Measurements from ENCODE around the gene TPM3. TPM values are rescaled to one million over a fixed set of nuclear protein-coding genes. Genes with fewer than 3 reads are reported as not detected.

TPM3 gene
- total RNA-seq, 1 donor from 2014 or later = 254 TPM

GRCh38 chr1:154186852-154187501 lies 4.9 kb downstream of the TPM3 start:
- Histone ChIP-seq H3K4me3 (no peak overlapping the region), H3K27me3 (no peaks in the 10 kb centered on the region), H3K9me3 (no peaks in the 10 kb centered on the region), H3K27ac (no peak overlapping the region), H3K4me1 (no peaks in the 10 kb centered on the region), H3K36me3 (no peaks in the 10 kb centered on the region)
- TF ChIP-seq CTCF (IDR thresholded peaks at IDR 0.05) = no peak
- DNase-seq (ENCODE audit: low spot score in 2 of 2) = no peak
- intact Hi-C loops (cut with DNase I) = no loop called here

GRCh38 chr1:154186177-154186576 lies 5.7 kb downstream of the TPM3 start:
- intact Hi-C loops (cut with DNase I) = no loop called here
- no peak overlapping the region for H3K4me3 ChIP-seq

GRCh38 chr1:154183046-154183915 lies 8.6 kb downstream of the TPM3 start:
- no peaks in the 10 kb centered on the region for H3K9me3 ChIP-seq
- H3K4me3 ChIP-seq = peak overlapping the region; percentile 76 to 88
- H3K36me3 ChIP-seq = peaks cover 0 to 9% of the 10 kb centered on the region in 2 donors
- H3K27ac ChIP-seq = peak overlapping the region; percentile 81 to 89
- H3K4me1 ChIP-seq = peaks cover 17 to 32% of the 10 kb centered on the region in 2 donors
- TF ChIP-seq CTCF (IDR thresholded peaks at IDR 0.05) = peak in 1 of 3 experiments; percentile 23
- no peaks in the 10 kb centered on the region for H3K27me3 ChIP-seq
- DNase-seq (ENCODE audit: low spot score in 2 of 2) = peak; percentile 85 to 98
- intact Hi-C loops (cut with DNase I) = loop anchor here (1.0 to 5.0 kb wide), 3 partner anchors 37 to 192 kb away; partner anchors contain the start of genes HAX1, RPS27 and UBAP2L

More at GRCh38 chr1:154186177-154186576, 5.7 kb downstream of the TPM3 start:
- H3K4me1 ChIP-seq = peaks cover 4 to 6% of the 10 kb centered on the region in 2 donors
- H3K9me3 ChIP-seq = no peaks in the 10 kb centered on the region
- DNase-seq (ENCODE audit: low spot score in 2 of 2) = no peak
- peak in 2 of 3 experiments; percentile 7 to 28 for TF ChIP-seq CTCF (IDR thresholded peaks at IDR 0.05)
- no peak overlapping the region for H3K27ac ChIP-seq
- H3K36me3 ChIP-seq = no peaks in the 10 kb centered on the region
- H3K27me3 ChIP-seq = no peaks in the 10 kb centered on the region

- peak; percentile 33 to 86 for DNase-seq (ENCODE audit: low spot score in 2 of 2)
- no peaks in the 10 kb centered on the region for H3K27me3 ChIP-seq
- intact Hi-C loops (cut with DNase I) = loop anchor here (1.0 to 5.0 kb wide), 3 partner anchors 38 to 192 kb away; partner anchors contain the start of genes HAX1, RPS27 and UBAP2L
- H3K4me3 ChIP-seq = peak overlapping the region; percentile 76 to 88
- peaks cover 17 to 40% of the 10 kb centered on the region in 2 donors for H3K4me1 ChIP-seq
- no peaks in the 10 kb centered on the region for H3K9me3 ChIP-seq
- peak overlapping the region; percentile 81 to 89 for H3K27ac ChIP-seq
- TF ChIP-seq CTCF (IDR thresholded peaks at IDR 0.05) = no peak
- H3K36me3 ChIP-seq = peaks cover 0 to 11% of the 10 kb centered on the region in 2 donors
Observed at GRCh38 chr1:154182344-154183045, 9.4 kb downstream of the TPM3 start.

- Histone ChIP-seq H3K9me3 (no peaks in the 10 kb centered on the region), H3K27ac (peak overlapping the region; percentile 81 to 89), H3K27me3 (no peaks in the 10 kb centered on the region), H3K4me3 (peak overlapping the region; percentile 76 to 88), H3K4me1 (peaks cover 17 to 43% of the 10 kb centered on the region in 2 donors), H3K36me3 (peaks cover 0 to 11% of the 10 kb centered on the region in 2 donors)
- TF ChIP-seq CTCF (IDR thresholded peaks at IDR 0.05) = no peak
- no peak for DNase-seq (ENCODE audit: low spot score in 2 of 2)
- intact Hi-C loops (cut with DNase I) = loop anchor here (2.0 to 5.0 kb wide), 2 partner anchors 90 to 191 kb away; partner anchors contain the start of genes HAX1 and RPS27
Observed at GRCh38 chr1:154181944-154182343, 10.0 kb downstream of the TPM3 start.

Data from ascending aorta (tissue), 2 donors.